Endothelial cell of umbilical vein (primary cell): ENCODE data around the gene LDHB. TPM values are rescaled to one million over a fixed set of nuclear protein-coding genes. Genes with fewer than 3 reads are reported as not detected.

Source experiments
- BruUV-seq: library from RNA; stranded (reverse); fragments of 400-500 nt; replicated peaks from 2 replicates; lab custom pipeline; 2021; lab: Mats Ljungman, UMichigan
- CTCF ChIA-PET: fragments of 300-600, 350-600 bp; sonication (Branson Sonifier 250); formaldehyde crosslinking; loops from one replicate; lab custom pipeline; 2021; ENCODE audit warnings: antibody characterized with exemption, inconsistent platforms; lab: Charles Lee
- POLR2A ChIA-PET: fragments of 300-600, 350-600 bp; sonication (Branson Sonifier 250); formaldehyde crosslinking; loops from one replicate; lab custom pipeline; 2021; ENCODE audit warnings: antibody characterized with exemption, inconsistent platforms; lab: Charles Lee
- DNase-seq: peaks from one replicate; pipeline ENCODE4 v3.0.0-alpha.2; 2011; ENCODE audit warnings: low read depth, low spot score
- FAIRE-seq: peaks from 2 replicates; lab custom pipeline; 2011; peaks lifted over from hg19 to GRCh38; lab: Jason Lieb, UNC
- H2AFZ ChIP-seq: 2 replicates; pipeline ENCODE4 v1.6.0; 2012; ENCODE audit warnings: low read depth, low read length, control low read depth, inconsistent platforms
- H3K27ac ChIP-seq: 2 replicates; pipeline ENCODE4 v1.5.1; 2011; ENCODE audit warnings: low read depth, mild to moderate bottlenecking, control low read depth, low read length, moderate library complexity; ENCODE audit not compliant: insufficient read depth
- H3K27me3 ChIP-seq, 2 experiments: 2 replicates each; pipeline versions ENCODE4 v1.6.0 to v1.6.1; 2011; ENCODE audit warnings: low read length in 2 of 2, mixed read lengths in 1 of 2; ENCODE audit not compliant: control insufficient read depth in 2 of 2, insufficient read depth in 2 of 2
- H3K36me3 ChIP-seq, 2 experiments: 2 replicates in 1 of 2; 3 replicates in 1 of 2; pipeline ENCODE4 v1.5.1; 2011; ENCODE audit warnings: low read length in 2 of 2, mild to moderate bottlenecking in 1 of 2, moderate library complexity in 1 of 2; ENCODE audit not compliant: control insufficient read depth in 2 of 2, insufficient read depth in 2 of 2; ENCODE audit errors: extremely low read depth in 1 of 2
- H3K4me1 ChIP-seq: 3 replicates; pipeline ENCODE4 v1.5.1; 2011; ENCODE audit warnings: mild to moderate bottlenecking, low read length; ENCODE audit not compliant: control insufficient read depth, insufficient read depth; ENCODE audit errors: extremely low read depth
- H3K4me2 ChIP-seq: 2 replicates; pipeline ENCODE4 v1.6.1; 2011; ENCODE audit warnings: low read length, control low read depth, mixed read lengths; ENCODE audit not compliant: insufficient read depth
- H3K4me3 ChIP-seq, 3 experiments: fragments of 200-600 bp in 1 of 3; sonication (generic), shearing (Covaris generic) in 1 of 3; replicated peaks in 1 of 3; 2 replicates each; pipeline ENCODE4 v1.5.1; 2011 to 2016; ENCODE audit warnings: control low read depth in 3 of 3, low read length in 3 of 3, mild to moderate bottlenecking in 2 of 3, inconsistent platforms in 1 of 3, low read depth in 1 of 3, moderate library complexity in 1 of 3; ENCODE audit not compliant: insufficient read depth in 1 of 3
- H3K79me2 ChIP-seq: 2 replicates; pipeline ENCODE4 v1.6.0; 2012; ENCODE audit warnings: low read length, inconsistent platforms; ENCODE audit not compliant: control insufficient read depth, insufficient read depth
- H3K9ac ChIP-seq: replicated peaks from 2 replicates; pipeline ENCODE3; 2011; ENCODE audit warnings: low read length, control low read depth; ENCODE audit not compliant: insufficient read depth; ENCODE audit errors: extremely low read depth
- H3K9me1 ChIP-seq: replicated peaks from 3 replicates; pipeline ENCODE4 v1.6.0; 2011; ENCODE audit warnings: mild to moderate bottlenecking, low read length; ENCODE audit not compliant: control insufficient read depth, insufficient read depth; ENCODE audit errors: extremely low read depth
- H3K9me3 ChIP-seq: replicated peaks from 2 replicates; pipeline ENCODE4 v1.5.1; 2012; ENCODE audit warnings: low read length, inconsistent platforms; ENCODE audit not compliant: control insufficient read depth, insufficient read depth
- H4K20me1 ChIP-seq: replicated peaks from 2 replicates; pipeline ENCODE3; 2011; ENCODE audit warnings: mild to moderate bottlenecking, low read length; ENCODE audit not compliant: control insufficient read depth, insufficient read depth; ENCODE audit errors: extremely low read depth
- EZH2 ChIP-seq: IDR thresholded peaks from 2 replicates; pipeline ENCODE4 v1.6.1; 2012; ENCODE audit warnings: borderline replicate concordance, low read depth, mild to moderate bottlenecking, moderate library complexity, low read length, inconsistent platforms; ENCODE audit not compliant: severe bottlenecking
- FOS ChIP-seq: IDR thresholded peaks from 2 replicates; pipeline ENCODE4 v1.6.1; 2011; ENCODE audit warnings: mild to moderate bottlenecking, low read length, moderate library complexity, borderline replicate concordance; ENCODE audit not compliant: insufficient read depth
- GATA2 ChIP-seq: IDR thresholded peaks from 2 replicates; pipeline ENCODE4 v1.7.0; 2011; ENCODE audit warnings: low read depth, mild to moderate bottlenecking, moderate library complexity, mixed read lengths, low read length; ENCODE audit not compliant: insufficient read length, insufficient read depth
- JUN ChIP-seq: IDR thresholded peaks from 2 replicates; pipeline ENCODE4 v1.6.1; 2011; ENCODE audit warnings: borderline replicate concordance, low read depth; ENCODE audit not compliant: insufficient read length, insufficient read depth
- MYC ChIP-seq: IDR thresholded peaks from one replicate; pipeline ENCODE4 v1.6.1; 2011; ENCODE audit warnings: mild to moderate bottlenecking, low read depth, low read length
- POLR2A ChIP-seq: IDR thresholded peaks from 2 replicates; pipeline ENCODE4 v1.6.1; 2012; ENCODE audit warnings: low read depth, mild to moderate bottlenecking, control low read depth, low read length
- POLR2AphosphoS5 ChIP-seq: IDR thresholded peaks from 2 replicates; pipeline ENCODE4 v1.6.1; 2012; ENCODE audit warnings: low read depth, mild to moderate bottlenecking, control low read depth, low read length, moderate library complexity; ENCODE audit not compliant: insufficient read depth
- dilution Hi-C: fragments of 300-500 bp; cut with MboI; formaldehyde crosslinking; loops from one replicate; pipeline ENCODE4 v1.15.0; 2019; ENCODE audit warnings: low sequenced_read_pairs; ENCODE audit not compliant: extremely low pct_ligation_motif_present
- intact Hi-C: fragments of 100-400 bp; cut with micrococcal nuclease; formaldehyde crosslinking; loops from one replicate; pipeline ENCODE4 v1.10.0; 2022
- polyA plus RNA-seq, 4 experiments: library from polyadenylated mRNA; depleted of rRNA in 3 of 4; stranded (reverse) in 3 of 4; unstranded in 1 of 4; fragments of >200 nt; gene quantifications; 2 replicates each; pipeline versions ENCODE4 v1.2.1 to v1.2.3, GENCODE V29; 2011 to 2012; ENCODE audit warnings: missing spikeins in 1 of 4
- total RNA-seq: library from RNA; stranded (reverse); gene quantifications from 2 replicates; pipeline ENCODE4 v1.2.3, GENCODE V29; 2021
- TF ChIP-seq, protein P1 (sequence below), 2 donors: IDR thresholded peaks; 1 replicate in 1 of 2; 2 replicates in 1 of 2; pipeline ENCODE4 v1.5.1; 2011; ENCODE audit warnings: low read length in 2 of 2, mild to moderate bottlenecking in 2 of 2, moderate library complexity in 2 of 2, control low read depth in 1 of 2, inconsistent platforms in 1 of 2, low read depth in 1 of 2; ENCODE audit not compliant: insufficient read depth in 1 of 2; ENCODE audit errors: extremely low read depth in 1 of 2
- TF ChIP-seq, protein P2 (sequence below): IDR thresholded peaks from 2 replicates; pipeline ENCODE4 v1.6.1; 2011; ENCODE audit not compliant: insufficient read depth, insufficient read length

LDHB gene
- total and polyA plus RNA-seq, 2 donors (not counting 3 experiments of a cell fraction or from before 2014, with no cell fraction given): 437 to 670 TPM

DNA sequence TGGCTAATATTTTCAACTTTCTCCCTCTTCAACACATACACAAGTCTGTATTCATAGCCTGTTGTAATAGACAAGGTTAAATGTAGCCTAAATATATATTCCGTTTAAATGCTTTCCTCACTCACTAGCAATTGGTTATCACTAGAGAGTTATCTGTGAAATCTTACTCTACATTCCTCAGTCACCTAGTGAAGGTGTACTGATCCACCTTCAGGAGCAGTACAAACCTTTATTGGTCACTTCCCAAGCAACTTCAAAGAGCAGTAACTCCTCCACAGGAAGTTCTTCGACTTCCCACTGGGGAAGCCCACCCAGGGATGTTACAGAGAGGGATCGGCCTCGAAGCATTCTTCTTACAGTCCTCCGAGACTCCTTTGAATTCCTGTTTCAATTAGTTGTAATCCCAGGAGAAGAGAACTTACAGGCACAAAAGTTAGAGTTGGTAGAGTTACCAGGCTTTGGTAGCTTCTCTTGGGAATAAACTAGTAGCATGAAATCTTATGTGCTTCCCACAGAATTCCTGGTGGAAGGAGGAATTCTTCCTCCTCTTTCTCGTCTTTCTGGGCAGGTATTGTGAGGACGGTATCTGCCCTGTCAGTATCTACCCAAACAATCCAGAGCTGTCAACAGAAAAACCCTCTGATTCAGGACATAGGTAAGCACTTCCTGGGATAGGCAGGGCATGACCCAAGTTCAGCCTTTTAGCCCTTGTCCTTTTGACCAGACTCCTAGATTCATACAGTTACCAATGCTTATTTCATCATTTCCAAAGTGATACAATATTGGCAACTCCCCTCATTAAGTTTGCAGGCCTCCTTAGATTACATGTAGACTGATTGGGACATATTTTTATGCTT lies 53.2 kb downstream of the LDHB start, which contains the start of gene GYS2:
GYS2 (minus strand) TSS at position 603 of the 857 bp plus-strand sequence; CDS start at position 348, 255 bp downstream.
- no TSS peak for BruUV-seq
- Histone ChIP-seq H3K9me3 (no peaks in the 10 kb centered on the region), H3K4me2 (no peak within 1 kb of the TSS), H3K9ac (no peak within 1 kb of the TSS), H3K4me3 (no peak within 1 kb of the TSS), H4K20me1 (no peaks in the 10 kb centered on the region), H2AFZ (no peak within 1 kb of the TSS), H3K79me2 (no peaks in the 10 kb centered on the region), H3K36me3 (no peaks in the 10 kb centered on the region), H3K27me3 (peaks cover 2 to 3% of the 10 kb centered on the region in 2 experiments), H3K4me1 (peaks cover 3% of the 10 kb centered on the region), H3K27ac (no peak within 1 kb of the TSS), H3K9me1 (no peaks in the 10 kb centered on the region)
- TF ChIP-seq JUN (no peak), FOS (no peak), MYC (no peak), EZH2 (no peak), POLR2AphosphoS5 (no peak), POLR2A (no peak), GATA2 (no peak)
- TF ChIP-seq, protein P1, sequence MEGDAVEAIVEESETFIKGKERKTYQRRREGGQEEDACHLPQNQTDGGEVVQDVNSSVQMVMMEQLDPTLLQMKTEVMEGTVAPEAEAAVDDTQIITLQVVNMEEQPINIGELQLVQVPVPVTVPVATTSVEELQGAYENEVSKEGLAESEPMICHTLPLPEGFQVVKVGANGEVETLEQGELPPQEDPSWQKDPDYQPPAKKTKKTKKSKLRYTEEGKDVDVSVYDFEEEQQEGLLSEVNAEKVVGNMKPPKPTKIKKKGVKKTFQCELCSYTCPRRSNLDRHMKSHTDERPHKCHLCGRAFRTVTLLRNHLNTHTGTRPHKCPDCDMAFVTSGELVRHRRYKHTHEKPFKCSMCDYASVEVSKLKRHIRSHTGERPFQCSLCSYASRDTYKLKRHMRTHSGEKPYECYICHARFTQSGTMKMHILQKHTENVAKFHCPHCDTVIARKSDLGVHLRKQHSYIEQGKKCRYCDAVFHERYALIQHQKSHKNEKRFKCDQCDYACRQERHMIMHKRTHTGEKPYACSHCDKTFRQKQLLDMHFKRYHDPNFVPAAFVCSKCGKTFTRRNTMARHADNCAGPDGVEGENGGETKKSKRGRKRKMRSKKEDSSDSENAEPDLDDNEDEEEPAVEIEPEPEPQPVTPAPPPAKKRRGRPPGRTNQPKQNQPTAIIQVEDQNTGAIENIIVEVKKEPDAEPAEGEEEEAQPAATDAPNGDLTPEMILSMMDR (IDR thresholded peaks at IDR 0.05; ENCODE audit: extremely low read depth in 1 of 2, insufficient read depth in 1 of 2, low read depth in 1 of 2, low read length in 2 of 2): no peak
- TF ChIP-seq, protein P2, sequence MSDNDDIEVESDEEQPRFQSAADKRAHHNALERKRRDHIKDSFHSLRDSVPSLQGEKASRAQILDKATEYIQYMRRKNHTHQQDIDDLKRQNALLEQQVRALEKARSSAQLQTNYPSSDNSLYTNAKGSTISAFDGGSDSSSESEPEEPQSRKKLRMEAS: no peak
- dilution Hi-C loops: no loop called here
- no peak for DNase-seq
- intact Hi-C loops: no loop called here
- CTCF ChIA-PET: interaction anchor here (0.7 to 3.0 kb wide), 2 partner anchors 76 to 356 kb away, joined by 3 to 14 read pairs; no protein-coding TSS in a partner anchor
- FAIRE-seq: no peak
- POLR2A ChIA-PET: no interaction called here
